HG03575 (cell line): ENCODE measurements around the gene TM4SF20.
"Not testable (repeated sequence)": the region's sequence is repeated elsewhere in the genome, so short reads cannot be mapped to it uniquely, and the experiment has no call there.

Source experiments
- ATAC-seq: cut with Tn5 transposase; IDR thresholded peaks from one replicate; pipeline ENCODE4 v1.9.1; 2021; ENCODE audit not compliant: unreplicated experiment, insufficient number of reproducible peaks, low FRiP score; ENCODE audit errors: extremely low read depth

The TM4SF20 gene

DNA sequence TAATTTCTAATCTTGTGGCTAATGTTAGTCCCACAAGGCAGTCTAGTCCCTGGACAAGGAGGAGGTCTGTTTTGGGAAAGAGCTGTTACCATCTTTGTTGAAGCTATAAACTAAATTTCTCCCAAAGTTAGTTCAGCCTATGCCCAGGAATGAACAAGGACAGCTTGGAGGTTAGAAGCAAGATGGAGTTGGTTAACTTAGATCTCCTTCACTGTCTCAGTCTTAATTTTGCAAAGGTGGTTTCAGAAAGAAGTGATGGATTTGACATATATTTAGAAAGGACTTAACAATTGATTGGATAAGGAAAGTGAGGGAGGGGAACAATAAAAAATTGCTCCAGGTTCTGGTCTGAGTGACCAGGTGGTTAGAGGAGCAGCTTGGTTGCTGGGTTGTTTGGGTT, 23.2 kb upstream of the TM4SF20 start:
- ATAC-seq: no peak

DNA sequence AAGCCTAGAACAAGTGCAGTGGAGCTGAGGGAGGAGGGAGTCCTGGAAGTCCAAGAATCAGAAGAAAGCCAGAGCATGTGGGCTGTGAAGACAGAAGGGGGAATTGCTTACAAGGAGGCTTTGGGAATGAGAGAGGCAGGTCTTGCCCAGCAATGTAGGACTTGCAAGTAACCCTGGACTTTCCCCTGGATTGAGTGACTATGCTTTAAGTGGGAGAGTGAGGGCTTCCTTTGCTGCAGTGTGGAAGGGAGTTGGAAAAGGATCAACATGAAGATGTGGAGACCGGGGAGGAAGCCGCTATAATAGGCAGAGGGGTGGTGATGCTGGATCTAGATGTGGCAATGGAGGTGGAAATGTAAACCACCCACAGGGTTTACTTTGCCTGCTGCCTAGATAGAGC, 22.4 kb upstream of the TM4SF20 start:
- no peak for ATAC-seq

DNA sequence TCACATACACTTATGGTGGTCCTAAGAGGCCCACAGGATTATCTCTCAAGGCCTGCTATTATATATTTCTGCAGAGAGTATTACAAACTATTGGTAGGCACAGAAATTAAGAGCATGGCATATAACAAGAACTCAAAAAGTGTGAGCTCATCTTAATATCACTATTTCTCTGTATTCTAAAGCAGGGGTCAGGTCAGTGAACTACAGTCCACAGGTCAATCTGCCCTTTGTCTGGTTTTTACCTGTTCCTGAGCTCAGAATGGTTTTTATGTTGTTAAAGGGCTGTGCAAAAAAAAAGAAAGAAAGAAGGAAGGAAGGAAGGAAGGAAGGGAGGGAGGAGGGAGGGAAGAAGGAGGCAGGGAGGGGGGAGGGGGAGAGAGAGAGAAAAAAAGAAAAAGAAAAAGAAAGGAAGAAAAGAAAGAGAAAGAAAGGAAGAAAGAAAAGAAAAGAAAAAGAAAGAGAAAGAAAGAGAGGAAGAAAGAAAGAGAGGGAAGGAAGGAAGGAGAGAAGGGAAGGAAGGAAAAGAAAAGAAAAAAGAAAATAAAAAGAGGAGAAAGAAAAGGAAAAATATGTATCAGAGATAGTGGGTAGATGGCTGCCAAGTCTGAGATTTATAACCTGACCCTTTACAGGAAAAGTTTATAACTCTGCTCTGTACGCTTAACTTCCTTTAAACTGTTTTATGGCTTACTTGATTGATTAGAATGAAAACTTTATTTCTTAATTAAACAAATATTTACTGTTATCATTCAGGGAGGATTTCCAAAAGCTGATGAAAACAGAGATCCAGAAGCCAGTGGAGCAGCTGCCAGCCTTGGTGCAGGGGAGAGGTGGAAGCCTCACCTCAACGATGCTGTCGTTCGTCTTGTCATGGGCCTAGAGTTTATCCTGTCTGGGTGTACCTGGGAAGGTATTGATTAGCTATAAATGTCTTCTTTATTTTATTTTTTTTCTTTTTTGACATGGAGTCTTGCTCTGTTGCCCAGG, 19.9 kb upstream of the TM4SF20 start:
- ATAC-seq: no peak

DNA sequence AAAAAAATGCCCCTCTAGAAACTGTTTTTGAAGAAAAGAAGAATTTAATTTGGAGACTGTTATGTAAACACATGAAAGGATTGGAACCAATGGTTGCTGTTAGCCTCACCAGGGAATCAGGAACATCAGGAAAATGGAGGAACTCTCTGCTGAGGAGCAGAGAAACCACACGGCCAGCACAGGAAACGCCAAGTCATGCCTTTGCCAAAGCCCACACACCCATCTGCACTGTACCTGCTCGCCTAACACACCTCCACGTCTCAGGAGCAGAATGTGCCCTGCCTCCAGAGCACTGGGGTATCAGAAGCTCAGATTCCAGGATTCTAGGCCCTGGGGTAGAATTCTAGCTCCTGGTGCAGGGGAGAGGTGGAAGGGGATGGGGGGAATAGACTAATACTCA, 18.5 kb upstream of the TM4SF20 start:
- ATAC-seq: no peak

DNA sequence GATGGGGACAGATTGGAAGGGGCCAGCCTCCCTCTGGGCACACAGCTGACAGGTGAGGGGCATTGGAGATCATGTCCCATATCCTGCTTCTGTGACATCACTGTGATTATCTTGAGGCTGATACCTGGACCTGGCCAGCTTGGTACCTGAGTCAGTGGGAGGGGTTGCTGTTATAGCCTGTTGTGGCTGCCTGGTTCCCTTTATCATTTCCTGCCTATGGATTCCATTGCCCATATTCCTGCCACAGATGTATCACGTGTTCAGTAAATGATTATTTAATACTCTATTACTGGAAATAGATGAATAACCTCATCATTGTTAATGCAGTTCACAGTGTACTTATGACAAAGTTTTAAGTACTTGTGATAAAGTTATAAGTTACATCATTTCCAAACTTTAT, 16.4 kb upstream of the TM4SF20 start:
- ATAC-seq: no peak

DNA sequence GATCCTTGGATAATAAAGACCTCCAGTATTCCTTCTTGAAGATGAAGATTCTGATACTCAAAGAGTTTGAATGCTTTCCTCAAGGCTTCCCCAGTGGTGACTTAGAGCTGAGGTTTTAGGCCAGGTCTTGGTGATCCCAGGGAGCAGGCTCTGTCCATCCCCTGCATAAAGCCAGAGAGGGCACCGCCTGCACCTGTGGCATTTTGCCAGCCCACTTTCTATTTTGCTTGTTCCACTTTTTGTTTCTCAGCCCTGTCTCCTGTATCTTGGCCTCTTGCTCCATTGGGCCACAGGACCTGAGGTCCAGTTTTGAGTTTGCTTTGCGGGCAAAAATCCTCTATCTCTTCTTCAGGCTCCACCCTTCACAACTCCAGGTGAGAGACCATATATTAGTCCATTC, 15.3 kb upstream of the TM4SF20 start:
- no peak for ATAC-seq

DNA sequence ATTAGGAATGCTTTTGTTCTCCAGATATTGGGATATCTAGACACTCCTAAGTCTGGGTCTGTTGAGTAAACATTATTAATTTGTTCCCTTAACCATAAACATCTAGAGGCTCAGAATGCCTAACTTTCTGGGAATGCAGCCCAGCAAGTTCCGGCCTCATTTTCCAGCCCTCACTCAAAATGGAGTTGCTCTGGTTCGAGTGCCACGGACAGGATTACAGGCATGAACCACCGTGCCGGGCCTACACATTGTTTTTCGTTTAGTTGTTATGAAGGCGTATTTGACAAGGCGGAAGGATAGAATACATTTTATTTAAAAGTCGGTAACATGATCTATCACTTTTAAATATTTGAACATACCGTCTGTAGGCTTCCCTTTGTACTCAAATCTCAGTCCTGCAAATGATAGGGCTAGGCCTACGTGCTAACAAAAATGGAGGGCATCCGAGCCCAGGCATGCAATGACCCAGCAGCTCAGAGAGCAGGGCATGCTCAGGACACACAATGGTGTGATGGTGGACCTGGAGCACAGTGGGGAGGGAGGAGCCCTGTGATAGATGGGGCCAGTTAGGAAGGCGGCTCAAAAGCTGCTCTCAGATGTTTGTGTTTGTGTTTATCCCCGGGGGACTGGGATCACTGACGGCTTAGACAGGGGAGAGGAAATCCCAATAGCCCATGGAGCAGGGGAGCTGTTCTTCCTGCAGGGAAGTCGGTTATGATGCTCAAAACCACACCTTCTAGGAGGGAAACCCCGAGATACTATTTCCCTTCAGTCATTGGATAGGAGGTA, 11.6 kb upstream of the TM4SF20 start:
- no peak for ATAC-seq

DNA sequence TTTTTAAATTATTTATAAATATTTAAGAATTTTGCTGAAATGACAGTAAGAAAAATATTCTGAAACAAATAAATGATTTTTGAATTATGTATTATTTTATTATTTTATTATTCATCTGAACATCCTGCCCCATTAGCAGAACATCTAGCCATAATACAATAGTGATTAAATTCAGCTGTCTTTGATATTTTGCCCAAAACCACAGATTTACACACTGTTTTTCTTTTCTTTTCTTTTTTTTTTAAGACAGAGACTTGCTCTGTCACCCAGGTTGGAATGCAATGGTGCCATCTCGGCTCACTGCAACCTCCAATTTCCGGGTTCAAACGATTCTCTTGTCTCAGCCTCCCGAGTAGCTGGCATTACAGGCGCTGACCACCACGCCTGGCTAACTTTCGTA, 10.6 kb upstream of the TM4SF20 start:
- no peak for ATAC-seq

DNA sequence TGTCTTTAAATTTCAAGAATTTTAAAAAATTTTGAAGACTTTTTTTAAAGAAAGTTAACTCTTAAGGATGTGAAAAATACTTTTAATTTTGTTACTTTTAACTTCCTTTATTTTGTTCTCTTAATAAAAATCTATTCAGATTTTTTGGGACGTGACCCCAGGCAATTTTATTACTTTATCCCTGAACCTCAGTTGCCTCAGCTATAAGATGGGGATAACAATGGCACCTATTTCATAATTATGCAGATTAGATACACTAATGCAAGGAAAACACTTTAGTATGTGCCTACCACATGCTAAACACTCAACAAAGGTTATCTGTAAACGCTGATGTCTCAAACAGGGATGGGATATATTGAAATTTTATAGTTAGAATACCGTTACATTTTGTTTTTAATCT, 10.1 kb upstream of the TM4SF20 start:
- ATAC-seq: no peak

DNA sequence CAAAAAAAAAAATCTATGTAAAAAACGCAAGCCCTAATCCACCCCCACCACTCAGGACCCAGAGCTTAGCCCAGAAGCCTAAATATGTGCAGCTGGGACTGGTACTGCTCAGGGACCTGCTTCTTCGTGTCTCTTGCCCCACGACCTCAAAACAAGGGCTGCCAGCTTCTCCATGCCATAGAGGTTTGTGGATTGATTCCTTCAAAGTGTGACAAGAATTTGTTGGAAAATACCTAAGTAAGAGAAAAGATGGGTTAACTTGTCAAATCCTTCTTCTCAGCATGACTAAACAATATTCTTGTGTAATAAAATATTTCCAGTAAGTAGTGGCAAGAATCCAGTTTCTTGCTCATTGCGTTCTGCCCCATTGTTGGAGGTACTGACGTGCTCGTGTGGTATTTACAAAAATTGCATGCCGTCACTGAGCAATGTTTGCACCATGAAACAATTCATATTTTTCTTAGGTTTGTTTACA, 9.5 kb upstream of the TM4SF20 start:
- ATAC-seq: no peak

DNA sequence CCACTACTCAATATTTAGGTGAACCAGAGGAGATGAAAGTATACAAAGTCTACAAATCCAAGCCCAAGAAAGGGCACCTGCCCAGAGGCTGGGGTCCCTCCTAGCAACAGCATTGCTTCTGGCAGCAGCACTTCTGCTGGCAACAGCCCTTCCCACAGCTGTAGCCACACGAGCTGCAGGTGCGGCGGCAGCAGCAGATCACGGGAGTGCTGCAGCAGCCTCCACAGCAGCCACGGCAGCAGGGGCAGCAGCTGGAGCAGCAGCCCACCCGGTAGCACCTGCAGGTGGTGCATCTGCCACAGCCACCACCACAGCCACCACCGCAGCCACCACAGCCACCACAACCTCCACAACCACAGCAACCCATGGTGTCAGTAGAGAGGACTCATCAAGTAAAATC, 8.5 kb upstream of the TM4SF20 start, which contains the start of gene SCYGR1:
SCYGR1 (minus strand) TSS at position 367 of the 400 bp plus-strand sequence; CDS start at position 367, 0 bp downstream.
- ATAC-seq: not testable (repeated sequence)

DNA sequence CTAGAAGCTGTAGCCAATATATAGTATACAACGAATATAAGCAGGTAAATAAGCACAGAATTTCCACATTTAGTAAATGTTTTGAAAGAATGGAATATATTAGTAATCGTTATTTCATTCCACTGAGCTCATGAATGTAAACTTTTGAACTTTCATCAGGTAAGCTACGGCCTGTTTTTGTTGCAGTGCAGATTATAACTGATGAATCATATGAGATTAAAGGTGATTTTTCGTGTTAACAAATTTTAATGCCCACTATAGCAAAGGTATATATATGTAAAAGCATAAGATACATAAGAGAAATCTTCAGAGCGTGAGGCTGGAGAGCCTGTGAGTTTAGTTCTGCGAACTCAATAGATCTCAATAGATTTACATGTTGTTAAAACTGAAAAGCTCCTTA, 7.5 kb upstream of the TM4SF20 start:
- ATAC-seq: no peak

DNA sequence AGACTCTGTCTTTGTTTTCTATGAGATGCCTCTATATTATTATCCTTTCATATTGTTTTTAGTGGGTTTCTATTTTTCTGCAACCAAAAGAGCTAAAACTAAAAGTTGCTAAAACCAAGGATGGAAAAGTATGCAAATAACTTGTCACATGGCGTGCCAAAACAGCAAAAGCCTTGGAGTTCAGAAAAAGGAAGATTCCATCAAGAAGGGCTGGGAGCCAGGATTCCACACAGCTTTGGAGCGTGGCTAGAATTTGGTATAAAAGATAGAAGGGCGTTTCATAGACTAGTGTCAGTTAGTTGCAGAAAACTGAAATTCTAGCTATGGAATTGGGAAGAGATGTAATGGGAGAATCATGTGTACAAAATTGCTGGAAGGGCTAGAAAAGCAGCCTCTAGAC, 4.6 kb upstream of the TM4SF20 start:
- no peak for ATAC-seq

DNA sequence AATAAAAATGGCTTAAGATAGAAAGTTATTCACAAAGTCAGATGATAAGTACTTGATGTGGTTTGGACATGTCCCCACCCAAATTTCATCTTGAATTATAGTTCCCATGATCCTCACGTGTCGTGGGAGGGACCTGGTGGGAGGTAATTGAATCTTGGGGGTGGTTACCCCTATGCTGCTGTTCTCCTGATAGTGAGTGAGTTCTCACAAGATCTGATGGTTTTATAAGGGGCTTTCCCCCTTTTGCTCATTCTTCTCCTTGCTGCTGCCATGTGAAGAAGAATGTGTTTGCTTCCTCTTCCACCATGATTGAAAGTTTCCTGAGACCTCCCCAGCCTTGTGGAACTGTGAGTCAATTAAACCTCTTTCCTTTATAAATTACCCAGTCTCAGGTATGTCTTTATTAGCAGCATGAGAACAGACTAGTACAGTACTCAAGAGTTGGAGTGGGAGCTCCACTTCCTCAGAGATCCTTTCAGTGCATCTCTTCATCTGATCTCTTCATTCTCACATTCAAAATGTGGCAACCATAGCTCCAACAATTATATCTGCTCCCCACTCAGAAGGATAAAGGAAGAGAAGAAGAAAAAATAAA, 3.2 kb upstream of the TM4SF20 start:
- not testable (repeated sequence) for ATAC-seq

DNA sequence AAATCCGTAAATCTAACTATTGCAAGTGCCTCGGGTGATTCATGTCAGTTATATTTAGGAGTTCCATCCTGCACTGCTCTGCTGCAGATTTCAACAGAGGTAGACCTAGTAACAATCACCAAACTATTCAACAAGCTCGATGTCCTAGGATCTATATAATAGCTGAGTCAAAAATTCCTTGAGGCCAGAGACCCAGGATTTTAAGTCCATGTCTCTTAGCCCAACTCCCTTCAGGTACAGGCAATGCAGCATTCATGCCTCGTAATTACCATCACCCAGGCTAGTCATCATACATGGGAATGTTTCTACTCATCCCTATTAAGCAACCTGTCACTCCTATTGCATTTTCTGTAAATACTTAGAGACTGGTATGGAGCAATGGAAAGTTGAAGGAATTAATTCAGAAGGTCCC, 729 bp downstream of the TM4SF20 start:
- ATAC-seq: no peak

DNA sequence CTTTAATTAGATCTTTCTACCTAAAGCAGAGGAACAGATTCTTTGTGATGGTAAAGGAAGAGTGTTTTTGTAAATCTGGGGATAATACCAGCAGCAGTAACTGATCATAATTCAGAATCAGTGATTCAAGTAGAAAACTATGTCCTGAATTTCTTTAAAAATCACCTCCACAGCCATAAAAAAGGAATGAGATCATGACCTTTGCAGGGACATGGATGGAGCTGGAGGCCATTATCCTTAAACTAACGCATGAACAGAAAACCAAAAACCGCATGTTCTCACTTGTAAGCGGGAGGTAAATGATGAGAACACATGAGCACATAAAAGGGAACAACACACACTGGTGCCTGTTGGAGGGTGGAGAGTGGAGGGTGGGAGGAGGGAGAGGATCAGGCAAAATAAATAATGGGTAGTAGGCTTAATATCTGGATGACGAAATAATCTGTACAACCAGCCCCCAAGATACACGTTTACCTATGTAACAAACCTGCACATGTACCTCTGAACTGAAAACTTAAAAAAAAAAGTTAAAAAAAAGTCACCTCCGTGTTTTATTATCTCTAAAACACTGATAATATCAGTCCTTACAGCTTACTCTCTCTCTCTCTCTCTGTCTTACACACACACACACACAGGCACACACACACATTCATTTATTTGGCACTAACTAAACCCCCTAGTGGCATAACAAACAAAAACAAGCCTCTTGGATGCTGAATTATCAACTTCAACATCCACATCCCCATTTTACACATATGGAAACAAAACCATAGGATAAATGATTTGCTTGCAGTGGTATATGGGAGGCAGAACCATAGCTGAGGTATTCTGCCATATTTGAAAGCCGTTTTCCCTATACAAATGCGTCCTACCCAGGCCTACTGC, 1.4 kb downstream of the TM4SF20 start:
- ATAC-seq: no peak

DNA sequence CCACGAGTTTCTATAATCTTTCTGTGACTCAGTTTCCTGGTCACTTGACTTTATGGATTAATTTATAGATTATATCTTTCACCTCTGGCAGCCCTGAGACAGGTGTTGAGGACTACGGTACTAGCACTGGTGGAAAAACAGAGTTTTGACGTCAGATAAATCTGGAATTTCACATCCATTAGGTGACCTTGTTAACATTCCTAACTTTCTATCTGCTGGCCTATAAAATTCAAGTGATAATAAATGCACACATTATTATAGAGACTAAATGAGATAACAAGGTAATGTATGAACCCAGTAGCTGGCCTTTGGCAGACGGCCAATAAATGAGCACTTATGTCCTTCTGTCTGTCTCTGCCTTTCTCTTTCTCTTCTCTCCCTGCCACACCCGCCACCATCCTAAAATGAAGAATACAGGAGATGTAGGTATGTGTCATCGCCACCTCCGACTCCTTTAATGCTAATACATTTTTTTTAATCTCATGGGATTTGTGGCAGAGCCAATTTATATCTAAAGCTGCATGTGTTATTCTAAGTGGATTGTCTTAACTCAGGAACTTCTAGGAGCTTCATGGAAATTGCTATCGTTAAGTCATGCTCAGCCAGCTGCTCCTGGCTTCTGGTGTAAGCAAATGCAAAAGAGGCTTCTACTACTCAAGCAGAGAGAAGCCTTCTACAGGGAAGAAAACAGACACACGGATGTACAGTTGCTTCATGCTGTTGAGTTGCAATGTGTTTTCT, 2.3 kb downstream of the TM4SF20 start:
- ATAC-seq: no peak

DNA sequence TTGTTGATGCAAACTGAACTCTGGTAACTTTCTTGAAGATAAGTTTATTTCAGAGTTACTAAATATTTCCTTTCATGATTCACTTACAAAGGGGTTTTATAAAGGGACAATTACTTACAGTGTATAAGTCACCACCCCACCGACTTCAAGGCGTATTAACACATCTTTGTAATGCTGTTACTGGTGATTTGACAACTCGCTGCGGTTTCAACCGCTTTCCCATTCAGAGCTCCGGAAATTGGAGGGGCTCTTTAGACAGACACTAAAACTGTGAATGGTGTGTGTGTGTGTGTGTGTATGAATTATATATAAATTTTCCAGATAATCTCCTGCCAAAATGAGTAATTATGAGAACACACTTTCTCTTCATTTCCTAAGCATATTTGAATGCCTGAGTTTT, 4.9 kb downstream of the TM4SF20 start:
- no peak for ATAC-seq
